Smooth muscle cell (in vitro differentiated cells): ENCODE measurements around the gene KCNK5. TPM values are rescaled to one million over a fixed set of nuclear protein-coding genes. Genes with fewer than 3 reads are reported as not detected.

Experiments
- DNase-seq: peaks from one replicate; lab custom pipeline; 2025; ENCODE audit not compliant: unreplicated experiment; lab: John Stamatoyannopoulos, UW
- H2AFZ ChIP-seq: fragments of 200-600 bp; sonication (generic); 2 replicates; pipeline ENCODE4 v1.6.0; 2016; ENCODE audit warnings: antibody characterized with exemption, low read depth, mild to moderate bottlenecking
- H3F3A ChIP-seq: fragments of 200-600 bp; sonication (generic); 2 replicates; pipeline ENCODE4 v1.6.0; 2017; ENCODE audit warnings: antibody characterized with exemption, low read depth
- H3K27ac ChIP-seq: fragments of 200-600 bp; sonication (generic); 2 replicates; pipeline ENCODE4 v1.5.1; 2016; ENCODE audit warnings: low read depth, mild to moderate bottlenecking
- H3K27me3 ChIP-seq: fragments of 200-600 bp; sonication (generic); 2 replicates; pipeline ENCODE4 v1.6.1; 2016; ENCODE audit warnings: low read depth, mild to moderate bottlenecking
- H3K36me3 ChIP-seq: fragments of 200-600 bp; sonication (generic); 2 replicates; pipeline ENCODE4 v1.5.1; 2016; ENCODE audit warnings: low read depth
- H3K4me1 ChIP-seq: fragments of 200-600 bp; sonication (generic); 2 replicates; pipeline ENCODE4 v1.5.1; 2016; ENCODE audit warnings: low read depth
- H3K4me2 ChIP-seq: fragments of 200-600 bp; sonication (generic); 2 replicates; pipeline ENCODE4 v1.6.0; 2016; ENCODE audit warnings: mild to moderate bottlenecking
- H3K4me3 ChIP-seq: fragments of 200-600 bp; sonication (generic); 2 replicates; pipeline ENCODE4 v1.5.1; 2016; ENCODE audit warnings: mild to moderate bottlenecking
- H3K79me2 ChIP-seq: fragments of 200-600 bp; sonication (generic); 2 replicates; pipeline ENCODE4 v1.6.0; 2016; ENCODE audit warnings: low read depth, mild to moderate bottlenecking
- H3K9ac ChIP-seq: fragments of 200-600 bp; sonication (generic); 2 replicates; pipeline ENCODE4 v1.6.0; 2016; ENCODE audit warnings: low read depth
- H3K9me3 ChIP-seq: fragments of 200-600 bp; sonication (generic); replicated peaks from 2 replicates; pipeline ENCODE4 v1.5.1; 2016; ENCODE audit warnings: low read depth
- H4K20me1 ChIP-seq: fragments of 200-600 bp; sonication (generic); 2 replicates; pipeline ENCODE4 v1.6.0; 2016; ENCODE audit warnings: low read depth
- WGBS: methylation state at CpG from one replicate; pipeline ENCODE4 v1.1.7; 2016; ENCODE audit warnings: low lambda C conversion rate; 5-methylcytosine and 5-hydroxymethylcytosine counted together
- polyA plus RNA-seq: library from polyadenylated mRNA; unstranded; fragments of >200 nt; fragmentation: Nextera tagmentation; extraction: Ambion mirVana; gene quantifications from 2 replicates; pipeline ENCODE4 v1.2.1, GENCODE V29; 2016
- total RNA-seq: library from RNA; depleted of rRNA; stranded (reverse); fragments of >200 nt; gene quantifications from 2 replicates; pipeline ENCODE4 v1.2.3, GENCODE V29; 2014
- TF ChIP-seq, protein P1 (sequence below): fragments of 200-600 bp; sonication (generic); IDR thresholded peaks from 2 replicates; pipeline ENCODE4 v1.5.1; 2017; ENCODE audit warnings: borderline replicate concordance, mild to moderate bottlenecking, antibody characterized with exemption; ENCODE audit not compliant: insufficient read depth, poor library complexity, severe bottlenecking

The KCNK5 gene
- total and polyA plus RNA-seq, 2 experiments from 2014 or later: not detected

GRCh38 chr6:39191236-39191930, 37.9 kb downstream of the KCNK5 start:
- Histone ChIP-seq H3K9ac (no peak overlapping the region), H3K36me3 (no peaks in the 10 kb centered on the region), H3K4me1 (peaks cover 10% of the 10 kb centered on the region), H3K4me2 (no peak overlapping the region), H3K79me2 (no peaks in the 10 kb centered on the region), H3F3A (no peaks in the 10 kb centered on the region), H3K27ac (no peak overlapping the region), H2AFZ (no peak overlapping the region), H3K9me3 (no peaks in the 10 kb centered on the region), H3K4me3 (no peak overlapping the region), H4K20me1 (no peaks in the 10 kb centered on the region), H3K27me3 (no peaks in the 10 kb centered on the region)
- WGBS: 95% methylated on average over 23 of the region's 23 CpGs
- TF ChIP-seq, protein P1, sequence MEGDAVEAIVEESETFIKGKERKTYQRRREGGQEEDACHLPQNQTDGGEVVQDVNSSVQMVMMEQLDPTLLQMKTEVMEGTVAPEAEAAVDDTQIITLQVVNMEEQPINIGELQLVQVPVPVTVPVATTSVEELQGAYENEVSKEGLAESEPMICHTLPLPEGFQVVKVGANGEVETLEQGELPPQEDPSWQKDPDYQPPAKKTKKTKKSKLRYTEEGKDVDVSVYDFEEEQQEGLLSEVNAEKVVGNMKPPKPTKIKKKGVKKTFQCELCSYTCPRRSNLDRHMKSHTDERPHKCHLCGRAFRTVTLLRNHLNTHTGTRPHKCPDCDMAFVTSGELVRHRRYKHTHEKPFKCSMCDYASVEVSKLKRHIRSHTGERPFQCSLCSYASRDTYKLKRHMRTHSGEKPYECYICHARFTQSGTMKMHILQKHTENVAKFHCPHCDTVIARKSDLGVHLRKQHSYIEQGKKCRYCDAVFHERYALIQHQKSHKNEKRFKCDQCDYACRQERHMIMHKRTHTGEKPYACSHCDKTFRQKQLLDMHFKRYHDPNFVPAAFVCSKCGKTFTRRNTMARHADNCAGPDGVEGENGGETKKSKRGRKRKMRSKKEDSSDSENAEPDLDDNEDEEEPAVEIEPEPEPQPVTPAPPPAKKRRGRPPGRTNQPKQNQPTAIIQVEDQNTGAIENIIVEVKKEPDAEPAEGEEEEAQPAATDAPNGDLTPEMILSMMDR: no peak
- no peak for DNase-seq

- Histone ChIP-seq H4K20me1 (no peaks in the 10 kb centered on the region), H3K4me2 (no peak overlapping the region), H2AFZ (no peak overlapping the region), H3K27ac (no peak overlapping the region), H3K36me3 (no peaks in the 10 kb centered on the region), H3K27me3 (no peaks in the 10 kb centered on the region), H3K9me3 (no peaks in the 10 kb centered on the region), H3K9ac (no peak overlapping the region), H3K4me3 (no peak overlapping the region), H3K79me2 (no peaks in the 10 kb centered on the region), H3F3A (no peaks in the 10 kb centered on the region), H3K4me1 (peaks cover 10% of the 10 kb centered on the region)
- DNase-seq: no peak
- 96% methylated on average over 21 of the region's 21 CpGs for WGBS
- TF ChIP-seq, protein P1: no peak
Observed at GRCh38 chr6:39190545-39191235, 38.6 kb downstream of the KCNK5 start.

GRCh38 chr6:39189915-39190544, 39.2 kb downstream of the KCNK5 start:
- H3F3A ChIP-seq: no peaks in the 10 kb centered on the region
- no peak overlapping the region for H3K4me3 ChIP-seq
- DNase-seq: no peak
- no peak overlapping the region for H3K4me2 ChIP-seq
- 90% methylated on average over 14 of the region's 15 CpGs for WGBS
- H3K9me3 ChIP-seq: no peaks in the 10 kb centered on the region
- H3K27ac ChIP-seq: no peak overlapping the region
- H3K27me3 ChIP-seq: no peaks in the 10 kb centered on the region
- H3K4me1 ChIP-seq: peaks cover 10% of the 10 kb centered on the region
- TF ChIP-seq, protein P1: peak; percentile 37
- H4K20me1 ChIP-seq: no peaks in the 10 kb centered on the region
- H3K36me3 ChIP-seq: no peaks in the 10 kb centered on the region
- no peaks in the 10 kb centered on the region for H3K79me2 ChIP-seq
- no peak overlapping the region for H2AFZ ChIP-seq
- no peak overlapping the region for H3K9ac ChIP-seq
